ENCODE results near the gene ULK3.

The ULK3 gene

DNA sequence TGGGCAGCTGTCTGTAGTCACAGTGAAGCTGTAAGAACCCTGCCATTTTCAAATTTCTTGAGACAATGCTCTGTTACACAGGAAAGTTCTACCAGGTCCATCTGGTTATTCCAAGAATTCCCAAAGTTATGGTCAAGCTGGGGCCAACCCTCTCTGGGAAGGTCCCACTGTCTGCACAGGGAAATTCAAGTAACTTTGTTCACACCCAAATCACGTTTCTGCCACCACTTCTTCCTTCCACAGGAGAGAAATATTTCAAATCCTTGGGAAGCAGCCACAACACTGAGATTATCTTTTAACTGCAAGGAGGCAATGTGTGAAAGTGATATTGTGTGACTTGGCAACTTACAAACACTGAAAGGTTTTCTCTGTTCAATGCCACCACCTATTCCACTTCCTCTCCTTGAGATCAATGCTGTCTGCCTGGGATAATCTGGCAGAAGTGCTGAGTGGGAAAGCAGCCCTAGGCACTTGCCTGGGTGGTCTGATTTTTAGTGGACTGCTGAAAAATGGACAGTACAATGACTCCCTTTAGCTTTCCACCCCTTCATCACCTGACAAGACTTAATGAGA, 24.6 kb upstream of the ULK3 start:
- no peak for DNase-seq

DNA sequence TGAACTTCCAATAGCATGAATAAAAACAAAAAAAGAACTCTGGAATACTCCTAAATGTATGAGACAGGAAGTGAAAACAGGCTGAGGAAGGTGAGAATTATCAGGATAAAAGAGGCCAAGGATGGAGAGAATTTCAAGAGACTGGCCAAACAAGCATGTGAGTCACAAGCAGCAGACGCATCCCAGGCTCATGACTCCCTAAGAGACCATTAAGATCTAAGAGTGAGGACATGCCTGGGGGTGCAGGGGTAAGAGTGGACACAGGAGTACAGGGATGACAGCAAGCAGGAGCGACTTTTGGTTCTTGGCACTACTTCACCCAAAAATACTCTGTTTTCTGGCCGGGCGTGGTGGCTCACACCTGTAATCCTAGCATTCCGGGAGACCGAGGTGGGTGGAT, 23.1 kb upstream of the ULK3 start:
- no peak for DNase-seq

DNA sequence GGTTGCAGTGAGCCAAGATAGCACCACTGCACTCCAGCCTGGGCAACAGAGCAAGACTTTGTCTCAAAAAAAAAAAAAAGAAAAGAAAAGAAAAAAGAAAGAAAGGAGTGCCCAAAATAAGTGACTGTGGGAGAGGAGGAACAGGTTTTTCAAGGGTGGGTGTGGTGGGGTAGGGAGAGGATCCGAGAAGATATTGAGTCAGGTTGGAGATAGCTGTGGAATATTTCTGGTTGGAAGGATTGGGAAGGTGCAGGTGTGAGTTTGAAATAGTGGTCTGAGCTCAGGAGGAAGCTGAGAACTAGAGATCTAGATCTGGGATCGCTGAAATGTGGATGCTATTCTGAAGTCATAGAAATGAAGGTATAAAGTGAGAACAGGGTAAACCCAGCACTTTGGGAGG, 22.4 kb upstream of the ULK3 start:
- no peak for DNase-seq

DNA sequence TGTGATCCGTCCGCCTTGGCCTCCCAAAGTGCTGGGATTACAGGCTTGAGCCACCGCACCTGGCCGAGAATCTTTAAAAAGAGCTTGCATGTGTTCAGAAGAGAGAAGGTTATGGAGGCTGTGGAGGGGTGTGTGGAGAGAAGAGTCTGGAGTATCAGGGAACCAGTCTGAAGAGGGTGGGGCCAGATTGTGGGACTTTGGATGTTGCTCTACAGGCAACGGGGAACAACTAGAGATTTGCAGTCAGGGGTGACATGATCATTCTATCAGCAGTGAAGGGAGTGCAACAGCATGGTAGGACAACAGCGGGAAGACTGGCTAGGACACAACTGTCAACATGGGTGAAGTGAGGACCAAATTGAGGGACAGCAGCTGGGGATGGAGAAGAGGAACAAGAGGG, 21.3 kb upstream of the ULK3 start:
- no peak for DNase-seq

DNA sequence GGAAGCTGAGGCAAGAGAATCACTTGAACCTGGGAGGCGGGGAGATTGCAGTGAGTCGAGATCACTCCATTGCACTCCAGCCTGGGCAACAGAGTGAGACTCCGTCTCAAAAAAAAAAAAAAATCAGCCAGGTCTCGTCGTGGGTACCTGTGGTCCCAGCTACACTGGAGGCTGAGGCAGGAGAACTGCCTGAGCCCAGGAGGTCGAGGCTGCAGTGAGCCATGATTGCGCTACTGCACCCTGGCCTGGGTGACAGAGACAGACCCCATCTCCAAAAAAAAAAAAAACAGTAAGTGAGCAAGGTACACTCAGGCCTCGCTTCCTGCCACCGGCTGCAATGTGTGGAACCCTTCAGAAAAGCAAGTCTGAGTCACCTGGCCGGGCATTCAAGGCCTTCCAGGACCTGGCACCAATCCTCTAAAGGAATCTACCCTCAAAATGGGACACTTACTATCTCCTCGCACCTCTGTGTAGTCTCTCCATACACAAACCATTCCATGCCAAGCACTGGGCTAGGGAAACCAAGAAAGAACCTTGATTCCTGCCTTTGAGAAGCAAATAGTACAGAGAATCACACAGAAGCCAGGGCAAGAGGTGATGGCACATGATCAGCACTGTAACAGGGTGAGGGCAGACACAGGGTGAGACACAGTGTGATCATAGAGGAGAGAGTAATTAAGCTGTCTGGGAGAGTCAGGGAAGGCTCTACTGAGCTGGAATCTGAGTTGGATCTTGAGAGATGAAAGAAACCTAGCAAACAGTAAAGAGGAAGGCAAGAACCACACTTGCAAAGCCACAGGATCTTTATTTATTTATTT, 20.5 kb upstream of the ULK3 start:
- DNase-seq: no peak

DNA sequence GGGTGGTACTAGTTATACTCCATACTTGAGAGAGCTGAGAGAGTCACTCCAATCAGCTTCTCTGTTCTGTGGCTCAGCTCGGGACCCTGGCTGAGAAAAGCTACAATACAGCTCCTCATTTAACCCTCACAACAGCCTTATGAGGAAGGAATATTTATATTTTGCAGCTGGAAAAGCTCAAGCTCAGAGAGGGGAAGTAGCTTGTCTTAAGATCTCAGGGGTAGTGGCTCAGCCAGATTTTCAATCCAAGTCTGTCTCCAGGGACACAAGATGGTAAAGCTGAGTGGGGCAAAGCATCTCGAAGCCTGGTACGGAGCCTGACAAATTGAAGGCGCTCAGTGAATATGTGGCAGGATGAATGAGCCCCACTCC, 15.4 kb upstream of the ULK3 start:
- no peak for DNase-seq

DNA sequence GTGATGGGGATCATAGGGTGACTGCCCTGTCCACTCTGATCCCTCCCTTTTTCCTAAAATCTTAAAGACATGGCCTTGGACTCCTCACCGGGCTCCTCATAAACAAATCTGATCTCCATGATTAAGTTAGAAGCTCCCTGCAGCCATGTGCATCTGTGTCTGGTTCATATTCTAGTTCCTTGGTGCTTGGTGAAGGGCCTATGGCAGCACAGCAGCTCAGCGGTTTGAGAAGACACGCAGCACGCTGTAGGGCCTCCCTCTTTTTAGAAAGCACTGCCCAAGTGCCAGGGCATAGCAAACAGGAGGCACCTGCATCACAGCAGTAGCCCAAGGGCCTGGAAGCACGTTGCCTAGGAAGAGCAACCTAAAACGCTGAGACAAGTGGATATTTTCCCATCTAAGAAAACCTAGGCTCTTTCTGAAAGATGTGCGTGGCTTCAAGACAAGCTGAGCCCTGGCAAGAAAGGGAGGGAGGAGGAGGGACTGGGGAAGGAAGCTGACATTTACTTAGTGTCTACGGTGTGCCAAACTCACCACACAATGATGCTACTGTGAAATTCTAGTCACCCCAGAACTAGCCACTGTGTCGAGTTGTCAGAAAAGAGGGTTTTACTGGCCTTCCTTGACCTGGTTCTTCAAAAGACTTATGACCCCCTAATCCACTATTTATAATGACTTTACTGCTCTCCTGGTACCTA, 14.9 kb upstream of the ULK3 start:
- DNase-seq: no peak

DNA sequence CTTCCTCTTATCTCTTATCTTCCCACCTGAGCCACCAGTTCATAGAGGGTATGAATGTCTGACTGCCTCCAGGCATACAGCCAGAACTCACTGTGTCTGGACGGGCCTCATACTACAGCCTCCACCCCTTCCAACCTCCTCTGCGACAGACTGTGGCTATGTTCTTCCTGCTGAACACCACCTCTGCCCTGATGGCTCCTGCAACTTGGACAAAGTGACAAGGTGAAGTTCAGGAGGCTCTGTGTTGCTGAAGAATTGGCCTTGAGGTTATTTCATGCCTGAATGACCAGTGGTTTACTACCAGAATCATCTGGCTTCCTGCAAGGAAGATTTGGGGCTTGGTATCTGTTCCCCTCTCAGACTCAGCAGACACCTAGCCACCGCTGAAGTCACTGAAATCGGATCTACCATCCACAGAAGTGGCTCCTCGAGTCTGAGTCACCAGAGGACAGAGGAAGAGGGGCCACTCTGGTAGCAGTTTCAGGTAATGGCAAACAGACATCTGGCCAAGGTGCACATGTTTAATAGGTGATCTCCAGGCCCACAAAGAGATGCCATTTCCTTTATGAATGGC, 14.2 kb upstream of the ULK3 start:
- no peak for DNase-seq

DNA sequence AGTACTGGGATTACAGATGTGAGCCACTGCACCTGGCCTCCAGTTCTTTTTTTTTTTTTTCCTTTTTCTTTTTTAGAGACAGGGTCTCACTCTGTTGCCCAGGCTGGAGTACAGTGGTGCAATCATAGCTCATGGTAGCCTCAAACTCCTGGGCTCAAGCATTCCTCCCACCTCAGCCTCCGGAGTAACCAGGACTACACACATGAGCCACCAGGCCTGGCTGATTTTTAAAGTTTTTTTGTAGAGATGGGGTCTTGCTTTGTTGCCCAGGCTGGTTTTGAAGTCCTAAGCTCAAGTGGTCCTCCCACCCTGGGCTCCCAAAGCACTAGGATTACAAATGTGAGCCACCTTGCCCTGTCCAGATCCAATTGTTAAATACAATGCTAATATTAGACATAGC, 13.6 kb upstream of the ULK3 start:
- DNase-seq: no peak

DNA sequence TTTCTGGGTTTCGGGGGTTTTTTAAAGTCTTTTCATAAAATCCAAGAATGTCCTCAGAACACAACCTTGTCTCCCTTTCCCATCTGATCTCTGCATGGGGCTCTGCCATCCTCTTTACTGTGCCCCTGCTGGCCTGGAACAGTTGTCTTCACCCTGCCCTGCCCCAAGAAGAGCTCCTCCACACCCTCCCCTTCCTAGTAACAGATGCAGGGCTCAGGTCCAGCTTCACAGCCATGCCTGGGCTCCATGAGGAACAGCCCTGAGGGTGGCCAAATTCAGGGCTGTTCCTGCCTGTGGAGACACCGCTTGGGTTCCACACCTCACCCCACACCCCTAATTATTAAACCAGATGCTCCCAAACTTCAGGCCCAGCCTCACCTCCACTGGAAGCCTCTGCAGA, 12.9 kb upstream of the ULK3 start:
- DNase-seq: no peak

DNA sequence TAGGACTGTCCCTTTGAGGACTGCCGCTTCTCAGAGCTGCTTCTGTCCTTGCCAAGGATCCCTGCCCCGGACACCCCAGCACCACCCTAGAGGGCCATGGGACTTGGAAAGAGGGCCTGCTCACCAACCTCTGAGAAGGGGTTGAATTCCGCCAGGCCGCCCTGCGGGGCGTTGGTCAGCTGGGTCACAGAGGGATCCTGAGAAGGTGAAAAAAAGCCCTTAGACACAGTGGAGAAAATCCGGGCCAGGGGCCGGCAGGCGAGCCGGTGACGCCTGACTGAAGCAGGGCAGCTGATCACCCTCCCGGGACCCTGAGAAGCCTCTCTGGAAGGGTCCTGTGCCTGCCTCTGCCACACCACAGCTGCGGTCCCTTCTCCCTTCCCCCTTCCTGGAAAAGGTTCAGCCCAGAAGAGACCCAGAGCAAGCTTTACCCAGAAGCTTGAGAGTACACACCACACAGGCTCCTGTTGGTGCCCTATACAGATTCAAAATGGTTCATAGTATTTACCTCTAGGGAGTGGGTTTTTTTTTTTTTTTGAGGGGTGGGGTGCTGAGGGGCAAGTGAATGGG, 11.6 kb upstream of the ULK3 start:
- no peak for DNase-seq

DNA sequence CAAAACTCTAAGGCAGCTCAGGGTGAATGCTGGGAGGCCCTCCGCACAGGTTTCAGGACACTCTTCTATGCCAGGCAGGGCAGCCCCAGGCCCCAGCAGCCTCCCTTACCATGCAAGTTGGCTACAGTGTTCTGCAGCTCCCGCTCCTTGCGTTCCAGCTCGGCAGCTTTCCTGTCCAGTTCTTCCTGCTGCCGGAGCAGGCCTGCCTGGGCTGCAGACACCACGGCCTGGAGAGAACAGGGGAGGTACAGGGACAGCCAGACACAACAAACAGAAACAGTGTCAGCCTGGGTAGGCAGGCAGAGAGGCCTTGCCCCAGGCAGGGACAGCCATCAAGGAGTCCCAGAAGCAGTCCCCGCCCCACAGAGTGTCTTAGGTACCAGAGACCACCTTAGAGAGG, 9.0 kb upstream of the ULK3 start:
- no peak for DNase-seq

DNA sequence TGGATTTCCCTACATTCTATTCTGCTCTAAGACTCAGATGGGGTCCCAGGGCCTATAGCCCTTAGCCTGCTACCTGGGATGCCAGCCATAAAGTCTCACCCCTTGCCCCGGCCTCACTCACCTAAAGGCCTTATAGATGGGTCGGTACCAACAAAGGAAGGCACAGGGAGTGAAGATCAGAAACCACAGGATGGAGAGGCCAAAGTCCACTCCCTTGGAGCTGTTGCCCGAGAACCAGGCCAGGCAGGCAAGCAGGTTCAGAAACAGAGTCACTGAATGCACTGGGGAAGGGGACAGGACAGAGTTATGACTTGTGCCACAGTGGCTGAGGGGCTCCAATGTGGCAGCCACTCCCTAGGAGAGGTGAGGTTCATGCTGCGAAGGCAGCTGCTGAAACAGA, 7.4 kb upstream of the ULK3 start:
- DNase-seq: no peak

DNA sequence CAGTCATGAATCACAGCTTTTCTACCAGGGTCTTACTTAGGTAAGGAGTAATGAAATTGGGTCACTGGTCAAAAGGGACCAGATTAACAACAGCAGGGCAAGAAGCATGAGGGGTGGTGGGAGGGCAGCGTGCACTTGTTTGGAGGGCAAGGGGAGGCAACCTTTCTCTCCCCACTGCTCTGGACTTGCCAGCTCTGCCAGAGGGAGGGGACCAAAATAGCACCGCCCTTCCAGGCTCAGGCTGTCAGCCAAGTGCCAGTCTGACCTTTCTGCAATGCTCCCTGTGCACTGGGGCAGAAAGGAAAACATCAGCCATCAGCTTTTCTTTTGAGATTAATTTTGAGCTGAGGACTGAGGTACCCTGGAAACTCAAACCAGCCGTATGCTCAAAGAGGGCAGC, 4.5 kb upstream of the ULK3 start:
- no peak for DNase-seq

DNA sequence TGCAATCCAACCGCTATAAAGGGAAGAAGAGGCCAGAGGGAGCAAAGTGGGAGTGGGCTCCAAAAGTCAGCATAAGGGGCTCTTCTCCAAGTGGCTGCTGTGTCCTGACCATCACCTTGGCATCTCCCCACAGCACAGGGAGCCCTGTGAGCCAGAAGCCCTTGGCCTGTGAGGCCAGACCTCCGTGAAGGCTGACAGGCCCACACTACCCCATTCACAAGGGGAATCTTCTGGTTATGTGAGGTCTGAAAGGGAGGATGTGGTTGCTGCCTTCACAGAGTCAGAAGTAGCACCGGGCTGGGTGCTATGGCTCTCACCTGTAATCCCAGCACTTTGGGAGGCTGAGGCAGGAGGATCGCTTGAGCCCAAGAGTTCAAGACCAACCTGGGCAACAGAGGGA, 2.6 kb upstream of the ULK3 start:
- DNase-seq: no peak

DNA sequence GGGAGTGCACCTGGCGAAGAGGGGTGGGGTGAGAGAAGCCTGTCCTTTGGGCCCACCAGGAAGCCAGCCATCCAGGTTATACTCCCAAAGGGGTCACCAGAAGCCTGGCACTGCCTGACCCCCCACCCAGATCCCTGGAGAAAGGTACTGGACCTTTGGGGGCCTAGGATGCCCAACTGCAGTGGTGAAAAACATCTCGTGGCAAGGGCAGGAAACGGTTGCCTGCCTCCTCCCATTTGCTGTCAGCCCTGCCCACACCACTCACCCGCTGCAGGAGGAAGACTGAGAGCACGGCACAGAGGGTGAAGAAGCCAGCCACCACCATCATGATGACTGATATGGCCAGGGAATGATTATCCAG, 2.2 kb upstream of the ULK3 start:
- no peak for DNase-seq

DNA sequence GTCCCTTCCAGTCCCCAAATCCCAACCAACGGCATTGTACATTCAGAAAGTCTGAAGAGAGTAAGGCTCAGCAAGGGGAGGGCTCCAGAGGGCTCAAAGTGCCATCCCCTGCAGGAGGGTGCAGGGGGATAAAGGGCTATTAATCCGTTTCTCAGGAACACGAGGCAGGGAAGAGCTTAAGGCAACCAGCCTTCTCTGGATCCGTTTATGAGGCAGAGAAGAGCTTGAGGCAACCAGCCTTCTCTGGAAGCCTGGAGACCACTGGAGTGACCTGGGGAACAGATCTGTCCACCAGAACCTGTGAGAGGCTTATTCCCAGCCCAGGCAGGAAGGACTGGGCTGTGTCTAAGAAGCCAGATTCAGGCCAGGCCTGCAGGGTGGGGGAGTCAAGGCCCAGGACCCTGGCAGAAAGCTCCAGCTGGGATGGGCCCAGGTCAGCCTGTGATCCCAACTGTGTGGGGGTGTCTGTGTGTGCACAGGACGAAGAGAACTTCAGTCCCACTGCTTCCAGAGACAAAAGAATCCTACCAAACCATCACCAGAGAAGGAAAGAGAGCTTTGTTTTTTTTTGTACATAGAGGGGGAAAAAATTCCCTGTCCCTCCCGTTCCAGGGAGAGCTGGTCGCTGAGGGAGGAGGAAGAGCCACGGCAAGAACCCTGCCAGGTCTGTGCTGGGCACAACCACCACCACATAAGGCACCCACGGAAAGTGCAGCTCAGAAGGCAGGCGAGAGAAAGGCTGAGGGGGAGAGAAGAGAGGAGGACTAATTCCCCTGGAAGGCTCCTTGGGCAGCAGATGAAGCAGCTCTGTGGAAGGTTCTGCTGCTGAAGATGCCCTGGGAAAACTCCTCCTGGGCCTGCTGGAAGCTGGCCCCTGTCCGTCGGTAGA, 1.6 kb upstream of the ULK3 start:
- DNase-seq: no peak

DNA sequence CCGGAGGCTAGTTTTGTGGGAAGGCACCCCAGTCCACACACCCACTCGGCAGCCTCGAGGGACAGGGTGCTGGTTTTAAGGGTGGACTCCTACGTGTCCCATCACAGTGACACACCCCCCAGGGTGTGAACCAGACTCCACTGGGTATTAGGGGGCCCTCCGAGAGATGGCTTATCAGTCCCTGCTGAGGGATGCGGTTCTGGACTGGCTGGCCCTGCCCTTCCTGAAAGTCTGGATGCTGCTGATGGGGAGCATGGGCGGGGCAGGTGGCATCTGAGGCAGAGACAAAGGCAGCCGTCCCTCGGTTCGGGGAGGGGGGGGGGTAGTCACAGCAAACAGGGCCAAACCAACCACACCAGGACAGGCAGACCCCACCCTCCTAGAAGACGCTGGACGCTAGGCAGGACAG, 939 bp upstream of the ULK3 start:
- no peak for DNase-seq

DNA sequence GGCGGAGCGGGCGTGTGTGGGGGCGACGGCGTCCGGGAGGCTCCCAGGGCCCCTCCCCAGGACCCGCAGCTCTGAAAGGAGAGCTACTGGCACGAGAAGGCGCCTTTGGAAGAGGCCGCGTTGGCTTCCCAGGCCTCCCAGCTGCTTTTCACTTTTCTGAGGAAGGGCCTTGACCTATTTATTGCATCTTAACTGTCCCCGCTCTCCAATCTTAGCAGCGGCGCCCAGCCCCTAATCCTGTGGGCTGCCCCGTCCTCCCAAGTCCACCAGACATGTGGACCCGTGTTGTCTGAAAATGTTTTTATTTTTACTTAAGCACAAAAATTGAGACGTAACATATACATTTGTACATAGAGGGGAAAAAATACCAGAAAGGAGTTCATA, 481 bp upstream of the ULK3 start:
- no peak for DNase-seq

DNA sequence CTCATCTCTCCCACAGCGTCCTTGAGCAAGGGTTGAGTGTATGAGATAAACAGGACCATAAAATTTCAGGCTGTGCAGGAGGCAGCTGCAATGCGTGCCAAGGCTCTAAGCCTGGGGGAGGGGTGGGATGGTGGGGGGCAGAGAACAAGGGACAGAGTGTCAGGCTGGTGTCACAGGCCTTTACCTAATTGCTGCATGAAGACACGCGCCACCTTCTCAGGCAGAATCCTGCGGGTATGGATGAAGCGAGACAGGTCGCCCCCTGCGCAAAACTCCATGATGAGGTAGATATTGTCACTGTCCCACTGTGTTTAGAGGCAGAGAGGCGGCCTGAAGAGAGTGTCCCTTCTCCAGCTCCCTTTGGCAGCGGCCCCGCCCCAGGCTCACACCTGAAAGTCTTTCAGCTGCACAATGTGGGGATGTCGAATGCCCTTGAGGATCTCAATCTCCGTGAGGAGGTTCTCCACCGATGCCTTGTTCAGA, 1.0 kb downstream of the ULK3 start:
- no peak for DNase-seq

DNA sequence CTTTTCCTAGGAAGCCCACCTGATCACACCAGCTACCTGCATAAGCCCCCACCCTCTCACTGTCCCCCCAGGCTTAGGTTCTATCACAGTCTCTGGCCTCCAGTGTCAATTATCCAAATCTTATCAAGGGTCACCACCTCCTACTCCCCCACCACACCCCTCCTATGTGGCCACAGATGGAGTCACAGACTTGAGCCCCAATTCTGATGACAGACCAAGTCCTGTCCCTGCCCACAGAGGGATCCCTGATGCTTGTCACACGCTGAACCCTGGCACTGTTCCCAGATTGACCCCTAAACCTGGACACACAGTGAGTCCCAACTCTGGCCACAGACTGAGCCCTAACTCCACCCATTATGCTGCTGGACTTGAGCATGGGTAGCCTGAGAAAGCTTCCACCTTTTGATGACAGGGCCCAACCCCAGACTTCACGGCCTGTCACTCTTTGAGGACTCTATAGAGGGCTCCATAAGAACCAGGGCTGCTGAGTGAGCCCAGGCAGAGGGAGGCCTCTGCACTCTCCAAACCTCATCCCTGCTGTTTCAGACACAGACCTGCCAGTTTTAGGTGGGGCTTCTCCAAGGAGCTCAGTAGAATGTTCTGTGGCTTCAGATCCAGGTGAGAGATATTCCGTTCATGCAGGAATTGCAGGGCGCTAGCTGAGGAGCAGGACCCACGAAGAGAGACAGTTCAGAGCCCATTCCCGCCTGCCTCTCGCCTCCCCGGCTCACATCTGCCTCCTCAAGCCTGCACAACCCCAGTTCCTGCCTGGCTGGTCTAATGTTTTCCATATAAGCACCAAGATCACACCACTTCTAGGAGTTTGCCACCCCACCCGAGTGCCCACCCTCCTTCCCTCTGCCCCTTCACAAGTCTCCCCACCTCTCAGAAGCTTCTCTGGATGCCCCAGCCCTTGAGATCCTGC, 1.8 kb downstream of the ULK3 start:
- no peak for DNase-seq

Data from NCI-H1930 (cell line).